Nephron progenitor cell (in vitro differentiated cells): ENCODE data around the gene SIGLEC15.
"Not testable (repeated sequence)": the region's sequence is repeated elsewhere in the genome, so short reads cannot be mapped to it uniquely, and the experiment has no call there.

Source experiments
- DNase-seq: peaks from one replicate; pipeline ENCODE4 v3.0.0; 2021
- H3K27ac Mint-ChIP-seq: 2 replicates; pipeline ENCODE4 v1.8.0; 2021; ENCODE audit warnings: mild to moderate bottlenecking, moderate library complexity, mixed read lengths
- H3K27me3 Mint-ChIP-seq: 2 replicates; pipeline ENCODE4 v1.8.0; 2021; ENCODE audit warnings: mild to moderate bottlenecking, low read depth, mixed read lengths; ENCODE audit not compliant: poor library complexity
- H3K36me3 Mint-ChIP-seq: 2 replicates; pipeline ENCODE4 v1.8.0; 2021; ENCODE audit warnings: low read depth, mixed read lengths
- H3K4me1 Mint-ChIP-seq: 2 replicates; pipeline ENCODE4 v1.8.0; 2021; ENCODE audit warnings: mixed read lengths
- H3K4me3 Mint-ChIP-seq: 2 replicates; pipeline ENCODE4 v1.8.0; 2021; ENCODE audit warnings: mild to moderate bottlenecking, moderate library complexity, mixed read lengths
- H3K9me3 Mint-ChIP-seq: 2 replicates; pipeline ENCODE4 v1.8.0; 2021; ENCODE audit warnings: mild to moderate bottlenecking, moderate library complexity, mixed read lengths
- CTCF ChIP-seq: fragments of 200-600 bp; sonication (generic); IDR thresholded peaks from 2 replicates; pipeline ENCODE4 v1.5.0; 2021; ENCODE audit warnings: antibody characterized with exemption

SIGLEC15 gene

GRCh38 chr18:45806226-45806625 is 19.2 kb upstream of the SIGLEC15 start:
- TF ChIP-seq CTCF = no peak
- H3K27ac Mint-ChIP-seq = peak overlapping the region; percentile 58
- peaks cover 10% of the 10 kb centered on the region for H3K4me1 Mint-ChIP-seq
- H3K27me3 Mint-ChIP-seq = peaks cover 6% of the 10 kb centered on the region
- H3K9me3 Mint-ChIP-seq = peaks cover 59% of the 10 kb centered on the region
- no peak overlapping the region for H3K4me3 Mint-ChIP-seq
- peaks cover 15% of the 10 kb centered on the region for H3K36me3 Mint-ChIP-seq
- no peak for DNase-seq

GRCh38 chr18:45807144-45807543 is 18.3 kb upstream of the SIGLEC15 start:
- not testable (repeated sequence) for H3K27ac Mint-ChIP-seq, H3K27me3 Mint-ChIP-seq, DNase-seq, H3K4me3 Mint-ChIP-seq
- H3K36me3 Mint-ChIP-seq = peaks cover 11% of the 10 kb centered on the region
- peaks cover 10% of the 10 kb centered on the region for H3K4me1 Mint-ChIP-seq
- peaks cover 54% of the 10 kb centered on the region for H3K9me3 Mint-ChIP-seq

GRCh38 chr18:45814733-45815132 is 10.7 kb upstream of the SIGLEC15 start:
- H3K4me1 Mint-ChIP-seq, H3K4me3 Mint-ChIP-seq, DNase-seq, H3K36me3 Mint-ChIP-seq, H3K27me3 Mint-ChIP-seq, H3K27ac Mint-ChIP-seq: not testable (repeated sequence)
- peaks cover 30% of the 10 kb centered on the region for H3K9me3 Mint-ChIP-seq

- H3K4me1 Mint-ChIP-seq = no peaks in the 10 kb centered on the region
- H3K27ac Mint-ChIP-seq = no peak overlapping the region
- no peaks in the 10 kb centered on the region for H3K36me3 Mint-ChIP-seq
- TF ChIP-seq CTCF = no peak
- no peak overlapping the region for H3K4me3 Mint-ChIP-seq
- peaks cover 21% of the 10 kb centered on the region for H3K9me3 Mint-ChIP-seq
- no peak for DNase-seq
- H3K27me3 Mint-ChIP-seq = peaks cover 7% of the 10 kb centered on the region
Observed at GRCh38 chr18:45817543-45817942, 7.9 kb upstream of the SIGLEC15 start.

DNA sequence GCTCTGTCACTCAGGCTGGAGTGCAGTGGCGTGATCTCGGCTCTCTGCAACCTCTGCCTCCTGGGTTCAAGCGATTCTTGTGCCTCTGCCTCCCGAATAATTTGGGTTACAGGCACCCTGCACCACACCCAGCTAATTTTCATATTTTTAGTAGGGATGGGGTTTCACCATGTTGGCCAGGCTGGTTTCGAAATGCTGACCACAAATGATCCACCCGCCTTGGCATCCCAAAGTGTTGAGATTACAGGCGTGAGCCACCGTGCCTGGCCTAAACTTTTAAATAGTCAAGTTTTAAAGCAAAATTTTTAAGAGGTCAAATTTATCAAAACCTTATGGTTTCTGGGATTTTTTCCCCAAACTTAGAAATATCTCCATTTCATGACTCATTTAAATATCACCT is 6.7 kb upstream of the SIGLEC15 start:
- not testable (repeated sequence) for H3K27ac Mint-ChIP-seq, DNase-seq, H3K4me3 Mint-ChIP-seq, H3K4me1 Mint-ChIP-seq, H3K36me3 Mint-ChIP-seq
- H3K9me3 Mint-ChIP-seq = peaks cover 17% of the 10 kb centered on the region
- peaks cover 10% of the 10 kb centered on the region for H3K27me3 Mint-ChIP-seq

DNA sequence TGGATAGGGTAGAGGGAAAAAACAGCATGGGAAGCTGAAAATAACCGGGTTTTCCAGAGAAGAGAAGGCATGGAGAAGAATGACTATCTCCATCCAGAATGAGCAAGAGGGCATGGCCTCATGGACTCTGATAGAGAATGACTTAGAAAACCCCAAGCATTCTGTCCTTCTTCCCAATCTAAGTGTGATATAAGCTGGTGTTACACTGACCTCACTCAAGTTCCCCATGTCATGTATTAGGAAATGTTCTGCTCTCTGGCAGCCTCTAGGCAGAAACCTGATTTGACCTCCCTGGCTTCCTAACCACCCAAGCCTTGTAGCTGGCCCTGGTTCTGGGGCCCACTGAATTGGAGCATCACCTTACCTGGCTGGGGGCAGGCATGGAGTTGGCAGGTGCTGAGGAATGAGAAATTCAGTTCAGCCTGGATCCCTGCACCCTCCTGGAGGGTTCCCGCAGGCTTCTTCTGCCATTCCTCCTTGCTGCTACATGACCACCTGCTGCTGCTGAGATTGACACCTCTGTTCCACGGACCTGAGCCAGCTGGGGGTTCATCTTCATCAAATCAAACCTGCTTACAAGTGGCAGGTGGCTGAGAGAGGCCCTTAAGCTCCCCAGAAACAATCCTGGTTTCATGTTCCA is 5.2 kb upstream of the SIGLEC15 start:
- Mint-ChIP-seq H3K36me3 (no peaks in the 10 kb centered on the region), H3K27me3 (peaks cover 10% of the 10 kb centered on the region), H3K27ac (no peak overlapping the region), H3K4me1 (peaks cover 6% of the 10 kb centered on the region), H3K4me3 (no peak overlapping the region), H3K9me3 (peaks cover 17% of the 10 kb centered on the region)
- TF ChIP-seq CTCF = no peak
- DNase-seq = no peak

DNA sequence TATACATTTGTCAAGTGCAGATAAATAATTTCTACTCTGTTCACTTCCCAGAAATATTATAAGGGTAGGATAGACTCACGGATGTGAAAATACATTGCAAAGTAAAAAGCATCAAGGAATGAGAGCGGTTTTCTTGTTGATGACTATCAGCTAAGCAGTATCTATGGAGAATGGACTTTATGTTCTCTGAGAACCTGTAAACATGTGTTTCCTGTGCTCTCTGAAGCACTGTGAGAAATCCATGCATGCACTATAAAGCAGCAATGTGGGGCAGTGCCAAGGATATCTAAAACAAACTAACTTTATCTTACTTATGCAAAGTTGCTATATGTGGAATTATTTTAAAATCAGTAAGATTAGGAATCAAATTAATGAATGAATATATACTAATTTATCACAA is 4.4 kb upstream of the SIGLEC15 start:
- Mint-ChIP-seq H3K4me1 (peaks cover 12% of the 10 kb centered on the region), H3K36me3 (no peaks in the 10 kb centered on the region), H3K27ac (no peak overlapping the region), H3K27me3 (peaks cover 10% of the 10 kb centered on the region), H3K9me3 (peaks cover 13% of the 10 kb centered on the region), H3K4me3 (no peak overlapping the region)
- no peak for TF ChIP-seq CTCF
- DNase-seq = no peak
